HPDE6-E6E7 (cell line): ENCODE data around the gene CDC42EP4.
"Not testable (repeated sequence)": the region's sequence is repeated elsewhere in the genome, so short reads cannot be mapped to it uniquely, and the experiment has no call there.

Source experiments
- DNase-seq: peaks from one replicate; pipeline ENCODE4 v3.0.0; 2011; ENCODE audit warnings: missing footprints; ENCODE audit errors: extremely low spot score

CDC42EP4 gene

DNA sequence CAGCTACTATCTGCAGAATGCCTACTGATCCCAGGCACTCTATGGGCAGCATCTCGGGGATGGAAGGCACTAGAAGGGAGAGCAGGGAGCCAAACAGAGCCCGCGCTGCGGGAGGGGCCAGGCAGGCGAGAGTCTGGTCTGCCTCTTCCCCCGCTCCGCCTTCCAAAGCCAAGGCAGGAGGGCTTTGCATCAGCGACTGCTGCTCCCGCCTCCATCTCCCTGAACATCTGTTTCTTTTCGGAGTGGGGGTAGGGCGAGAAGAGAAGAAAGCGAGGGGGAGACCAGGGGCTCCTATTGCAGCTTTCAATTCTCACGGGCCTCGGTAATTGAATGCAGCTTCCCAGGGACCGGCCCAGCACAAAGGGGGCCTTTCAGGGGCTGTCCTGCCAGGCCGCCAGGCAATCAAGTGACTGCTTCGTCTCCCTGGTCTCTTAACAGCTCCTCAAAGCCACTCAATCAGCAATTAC lies 31.4 kb upstream of the CDC42EP4 start:
- DNase-seq: no peak

- DNase-seq: no peak
Measured at GRCh38 chr17:73342541-73343167, 30.9 kb upstream of the CDC42EP4 start.

DNA sequence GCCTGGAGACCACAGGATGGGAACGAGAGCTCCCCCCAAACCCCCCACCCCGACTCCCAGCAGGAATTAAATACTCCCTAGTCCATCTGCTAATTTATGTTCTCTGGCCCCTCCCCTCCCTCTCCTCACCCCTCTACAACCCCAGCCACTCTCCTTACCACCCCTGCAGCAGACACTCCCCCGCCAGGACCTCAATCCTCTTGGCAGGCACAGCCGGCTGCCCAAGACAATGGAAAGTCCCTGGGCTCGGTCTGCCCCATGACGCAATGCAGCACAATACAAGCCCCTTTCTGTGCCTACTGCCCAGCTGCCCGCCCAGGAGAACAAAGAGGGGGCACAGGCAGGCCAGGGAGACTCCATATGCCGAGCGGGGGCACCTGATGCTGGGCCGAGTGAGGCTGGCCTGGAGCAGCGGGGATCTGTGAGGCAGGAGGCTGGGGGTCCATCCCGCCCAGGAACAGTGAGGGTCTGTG lies 30.3 kb upstream of the CDC42EP4 start:
- peak; percentile 55 for DNase-seq

GRCh38 chr17:73341350-73342049 lies 29.7 kb upstream of the CDC42EP4 start:
- DNase-seq: no peak

DNA sequence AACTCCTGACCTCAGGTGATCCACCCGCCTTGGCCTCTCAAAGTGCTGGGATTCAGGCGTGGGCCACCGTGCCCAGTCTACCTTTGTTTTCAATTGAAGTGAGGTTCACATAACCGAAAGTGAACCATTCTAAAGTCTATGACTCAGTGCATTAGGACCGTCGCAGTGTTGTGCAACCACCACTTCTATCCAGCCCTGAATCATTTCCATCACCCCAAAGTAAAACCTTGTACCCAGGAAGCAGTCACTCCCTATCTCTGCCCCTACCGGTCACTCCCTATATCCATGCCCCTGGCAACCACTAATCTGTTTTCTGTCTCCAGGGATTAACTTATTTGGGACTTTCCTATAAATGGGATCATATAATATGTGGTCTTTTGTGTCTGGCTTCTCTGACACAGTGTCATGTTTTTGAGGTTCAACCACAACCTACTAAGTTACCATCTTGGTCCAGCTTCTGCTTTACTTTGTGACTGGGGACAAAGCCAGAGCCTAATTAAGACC lies 28.3 kb upstream of the CDC42EP4 start:
- peak; percentile 97 for DNase-seq

DNA sequence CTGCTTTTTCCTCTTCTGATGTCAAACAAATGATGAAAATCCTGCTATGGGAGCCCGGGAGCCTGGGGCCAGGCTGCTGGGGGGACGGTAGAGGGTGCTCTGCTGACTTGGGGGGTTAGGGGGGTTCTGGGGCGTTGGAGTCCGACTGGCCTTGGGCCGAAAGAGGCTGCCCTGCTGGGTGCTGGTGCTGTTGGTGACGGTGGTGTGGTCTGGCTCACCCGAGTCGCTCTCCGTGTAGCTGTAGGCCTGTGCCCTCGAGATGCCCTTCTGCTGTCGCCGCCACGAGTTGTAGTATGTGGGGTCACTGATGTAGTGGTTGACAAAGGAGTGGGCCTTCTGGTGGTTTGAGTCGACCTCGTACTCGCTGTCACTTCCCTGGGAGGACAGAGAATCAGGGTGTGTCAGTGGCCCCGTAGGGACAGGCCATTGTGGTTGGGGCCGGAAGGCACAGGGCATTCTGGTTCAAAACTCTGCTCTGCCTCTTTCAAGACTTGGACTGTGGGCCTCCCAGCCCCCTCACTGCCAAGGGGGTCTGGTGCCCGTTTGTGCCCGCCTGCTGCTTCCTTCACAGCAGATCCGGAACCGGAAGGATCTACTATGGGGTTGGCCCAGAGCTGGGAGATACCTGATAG lies 26.9 kb upstream of the CDC42EP4 start:
- DNase-seq: no peak

DNA sequence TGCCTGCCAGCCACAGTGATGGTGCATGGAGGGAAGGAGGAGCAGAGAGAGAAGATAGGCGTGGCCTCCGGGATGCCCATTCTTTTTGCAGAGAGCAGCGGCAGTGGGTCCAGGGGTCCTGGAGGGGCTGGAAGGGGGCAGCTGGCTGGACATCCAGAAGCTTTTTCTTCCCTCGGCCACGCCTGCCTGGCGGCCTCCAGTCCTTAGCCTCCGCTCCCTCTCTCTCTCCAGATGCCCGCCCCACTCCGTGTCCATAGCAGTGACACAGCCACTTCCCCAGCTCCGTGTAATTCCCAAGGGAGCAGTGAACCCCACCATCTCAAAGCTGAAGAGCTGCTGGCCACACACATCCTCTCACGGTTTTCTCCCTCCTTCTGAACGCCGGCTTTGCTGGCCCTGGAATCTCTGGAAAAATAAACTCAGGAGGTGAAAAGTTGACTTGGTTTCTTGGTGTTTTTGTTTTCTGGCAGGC lies 26.3 kb upstream of the CDC42EP4 start:
- no peak for DNase-seq

- no peak for DNase-seq
Measured at GRCh38 chr17:73337330-73337710, 25.5 kb upstream of the CDC42EP4 start.

DNA sequence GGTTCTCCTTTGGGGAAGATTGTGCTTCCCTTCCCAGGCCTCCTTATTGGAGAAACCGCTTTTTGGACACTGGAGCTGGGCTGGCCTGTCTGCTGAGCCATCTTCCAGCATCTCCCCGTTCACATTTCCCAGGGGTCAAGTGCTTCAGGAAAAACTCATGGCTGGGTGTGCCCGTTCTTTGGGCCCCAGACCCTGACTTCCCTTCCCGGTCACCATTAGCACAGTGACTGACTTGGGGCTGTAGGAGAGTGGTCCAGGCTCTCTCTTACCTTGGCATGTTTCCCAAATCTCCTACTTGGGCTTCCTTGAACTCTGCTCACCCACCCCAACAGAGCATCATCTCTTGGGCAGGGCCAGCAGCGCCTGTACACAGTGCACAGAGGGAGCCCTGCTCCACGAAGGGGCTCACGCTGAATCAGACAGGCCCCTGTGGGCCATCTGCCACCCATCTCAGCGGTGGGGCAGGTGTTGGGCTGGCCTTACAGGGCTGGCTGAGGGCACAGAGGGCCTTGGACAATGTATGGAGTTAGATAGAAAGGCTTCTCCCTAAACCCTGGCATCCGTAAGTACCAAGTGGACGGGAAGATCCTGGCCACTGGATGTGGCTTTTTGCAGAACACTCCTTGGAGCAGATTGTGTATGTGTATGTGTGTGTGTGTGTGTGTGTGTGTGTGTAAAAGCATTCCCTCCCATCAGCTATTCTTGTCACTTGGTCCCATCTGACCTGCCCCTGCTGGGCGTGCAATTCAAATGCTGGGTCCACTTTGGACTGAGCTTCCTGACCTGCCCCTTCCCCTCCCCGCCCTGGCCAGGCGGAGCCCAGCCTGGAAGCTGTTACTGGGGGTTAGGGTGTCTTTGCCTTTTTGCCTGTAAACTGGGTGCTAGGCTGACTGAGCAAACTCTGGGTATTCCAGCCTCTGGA lies 24.9 kb upstream of the CDC42EP4 start:
- no peak for DNase-seq

DNA sequence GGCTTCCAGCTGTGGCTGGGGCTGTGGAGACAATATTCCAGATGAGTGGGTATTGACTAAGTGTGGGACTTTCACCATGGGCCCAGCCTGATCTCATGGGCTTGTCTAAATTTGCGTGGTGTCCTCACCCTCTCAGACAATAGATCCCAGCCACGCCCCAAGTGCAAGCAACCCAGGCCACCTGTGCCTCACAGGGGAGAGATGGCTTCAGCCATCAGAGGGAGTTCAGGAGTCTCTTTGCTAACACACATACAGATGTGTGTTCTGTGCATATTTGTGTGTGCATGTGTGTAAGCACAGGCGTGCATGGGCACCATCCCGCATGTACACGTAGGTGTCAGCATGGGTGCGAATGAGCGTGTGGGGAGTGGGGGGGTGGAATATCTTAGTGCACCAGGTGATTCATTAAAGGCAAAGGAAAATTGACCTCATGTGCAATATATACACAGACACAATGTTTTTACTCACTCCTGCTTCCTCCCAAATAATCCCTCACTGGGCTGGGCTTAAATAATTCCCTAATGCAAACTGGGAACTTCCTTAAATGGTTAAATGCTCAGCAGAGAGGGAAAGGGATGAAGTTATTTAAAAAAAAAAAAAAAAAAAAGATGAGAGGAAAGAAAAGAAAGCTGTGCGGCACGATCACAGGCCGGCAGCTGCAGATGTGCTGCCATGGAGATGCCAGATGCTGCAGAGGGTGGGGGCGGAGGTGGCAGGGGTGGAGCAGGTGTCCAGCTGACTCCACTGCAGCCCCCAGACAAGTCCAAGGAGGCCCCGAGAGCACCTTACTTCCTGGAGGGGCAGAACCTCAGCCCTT lies 24.0 kb upstream of the CDC42EP4 start:
- DNase-seq: no peak

- no peak for DNase-seq
Measured at GRCh38 chr17:73334771-73335513, 23.1 kb upstream of the CDC42EP4 start.

GRCh38 chr17:73333445-73333844 lies 21.6 kb upstream of the CDC42EP4 start:
- not testable (repeated sequence) for DNase-seq

DNA sequence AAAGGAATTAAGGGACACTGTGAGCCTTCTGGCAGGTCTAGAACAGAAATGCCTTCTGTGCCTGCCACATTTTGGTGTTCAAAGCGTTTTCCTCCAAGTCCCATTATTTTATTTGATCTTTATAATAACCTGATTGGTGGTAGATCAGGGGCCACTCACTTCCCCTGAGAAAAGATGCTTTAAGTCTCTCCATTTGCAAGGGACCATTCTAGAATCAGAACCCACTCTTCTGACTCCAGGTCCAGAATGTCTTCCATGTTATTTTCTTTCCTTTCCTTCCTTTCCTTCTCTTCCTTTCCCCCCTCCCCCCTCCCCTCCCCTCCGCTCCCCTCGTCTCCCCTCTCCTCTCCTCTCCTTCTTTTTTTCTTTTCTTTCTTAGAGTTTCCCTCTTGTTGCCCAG lies 19.3 kb upstream of the CDC42EP4 start:
- DNase-seq: no peak

DNA sequence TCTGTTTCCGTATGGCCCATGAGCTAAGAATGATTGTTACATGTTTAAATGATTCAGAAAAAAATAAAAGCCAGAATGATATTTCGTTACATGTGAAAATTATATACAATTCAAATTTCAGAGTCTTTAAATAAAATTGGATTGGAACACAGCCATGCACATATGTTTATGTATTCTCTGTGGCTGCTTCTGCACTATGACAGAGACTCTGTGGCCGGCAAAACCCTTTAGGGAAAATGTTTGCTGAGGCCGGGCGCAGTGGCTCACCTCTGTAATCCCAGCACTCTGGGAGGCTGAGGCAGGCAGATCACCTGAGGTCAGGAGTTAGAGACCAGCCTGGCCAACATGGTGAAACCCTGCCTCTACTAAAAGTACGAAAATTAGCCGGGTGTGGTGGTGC lies 15.9 kb upstream of the CDC42EP4 start:
- DNase-seq: no peak

- no peak for DNase-seq
Measured at GRCh38 chr17:73325527-73325842, 13.7 kb upstream of the CDC42EP4 start.

GRCh38 chr17:73324711-73325526 lies 13.1 kb upstream of the CDC42EP4 start:
- DNase-seq: no peak

- peak; percentile 71 for DNase-seq
Measured at GRCh38 chr17:73324160-73324475, 12.3 kb upstream of the CDC42EP4 start.

- DNase-seq: no peak
Measured at GRCh38 chr17:73323409-73324159, 11.8 kb upstream of the CDC42EP4 start.
